Uterus (tissue), 4 donors: ENCODE measurements around the gene CCDC60. TPM values are rescaled to one million over a fixed set of nuclear protein-coding genes. Genes with fewer than 3 reads are reported as not detected.

Experiments
- DNase-seq, 2 donors: peaks; one replicate each; pipeline ENCODE4 v3.0.0-alpha.2; 2019 to 2020
- H3K27ac ChIP-seq, 2 donors: fragments of 200-600 bp; sonication (generic); 1 replicate in 1 of 2; 2 replicates in 1 of 2; pipeline ENCODE4 v1.5.1; 2016 to 2018
- H3K27me3 ChIP-seq, 2 donors: fragments of 200-600 bp; sonication (generic); one replicate each; pipeline ENCODE4 v1.5.1; 2018 to 2019; ENCODE audit warnings: control low read depth in 1 of 2
- H3K36me3 ChIP-seq, 2 donors: fragments of 200-600 bp; sonication (generic); one replicate each; pipeline ENCODE4 v1.5.1; 2019; ENCODE audit warnings: control low read depth in 1 of 2
- H3K4me1 ChIP-seq, 2 donors: fragments of 200-600 bp; sonication (generic); one replicate each; pipeline ENCODE4 v1.5.1; 2018 to 2019; ENCODE audit warnings: control low read depth in 1 of 2
- H3K4me3 ChIP-seq, 2 donors: fragments of 200-600 bp; sonication (generic); 1 replicate in 1 of 2; 2 replicates in 1 of 2; pipeline ENCODE4 v1.5.1; 2018 to 2019; ENCODE audit warnings: mild to moderate bottlenecking in 1 of 2
- H3K9me3 ChIP-seq, 2 donors: fragments of 200-600 bp; sonication (generic); one replicate each; pipeline ENCODE4 v1.5.1; 2019; ENCODE audit warnings: control low read depth in 1 of 2
- POLR2A ChIP-seq, 2 donors: fragments of 450-650 bp; IDR thresholded peaks; one replicate each; pipeline ENCODE4 v1.6.1; 2016; ENCODE audit warnings: antibody characterized with exemption in 2 of 2, mild to moderate bottlenecking in 1 of 2, moderate library complexity in 1 of 2
- intact Hi-C: fragments of 100-400 bp; cut with DNase I; formaldehyde crosslinking; loops from one replicate; pipeline ENCODE4 v1.15.1; 2023; ENCODE audit warnings: low total_unique reads
- total RNA-seq, 4 donors: library from RNA; depleted of rRNA in 3 of 4; stranded (reverse); fragments of >200 nt in 3 of 4; gene quantifications; one replicate each; pipeline versions ENCODE4 v1.1.0 to v1.2.4, GENCODE V29; 2014 to 2023
- TF ChIP-seq, protein P1 (sequence below), 4 experiments: fragments of 200-600 bp in 2 of 4; fragments of 450-650 bp in 2 of 4; sonication (generic) in 2 of 4; IDR thresholded peaks; one replicate each; pipeline ENCODE4 v1.5.1; 2016 to 2019; ENCODE audit warnings: antibody characterized with exemption in 4 of 4, mild to moderate bottlenecking in 2 of 4, moderate library complexity in 1 of 4
- donor health status: DM: yes; HTN: yes; CAD: no.

CCDC60 gene
- total RNA-seq, 4 donors from 2014 or later: 2.4 TPM; not detected in 3

DNA sequence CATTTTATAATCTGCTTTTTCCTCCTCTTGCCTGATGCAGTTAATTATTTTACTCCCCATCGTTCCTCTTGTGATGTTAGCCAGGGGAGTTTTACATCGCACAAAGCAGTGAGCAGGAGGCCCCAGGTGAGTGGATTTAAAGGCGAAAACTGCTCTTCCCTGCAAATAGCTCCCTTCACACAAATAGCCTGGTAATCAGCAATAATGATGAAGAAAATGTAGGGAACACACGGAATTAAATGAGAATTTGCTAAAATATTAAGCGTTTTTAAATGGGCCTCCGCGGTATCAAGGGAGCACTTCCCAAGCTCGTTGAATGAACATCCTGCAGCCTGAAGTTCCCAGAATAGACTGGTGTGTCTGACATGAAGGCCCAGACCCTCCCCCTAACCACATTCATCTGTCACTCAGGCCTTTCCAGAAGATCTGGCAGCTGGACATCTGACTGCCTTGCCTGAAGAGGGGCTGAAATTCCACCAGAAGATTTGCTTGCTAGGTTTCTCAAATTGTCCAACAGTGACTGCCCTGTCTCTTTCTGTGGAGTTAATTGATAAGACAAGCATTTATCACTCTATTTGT is 127.2 kb downstream of the CCDC60 start:
- TF ChIP-seq POLR2A (IDR thresholded peaks at IDR 0.05): no peak
- TF ChIP-seq, protein P1, sequence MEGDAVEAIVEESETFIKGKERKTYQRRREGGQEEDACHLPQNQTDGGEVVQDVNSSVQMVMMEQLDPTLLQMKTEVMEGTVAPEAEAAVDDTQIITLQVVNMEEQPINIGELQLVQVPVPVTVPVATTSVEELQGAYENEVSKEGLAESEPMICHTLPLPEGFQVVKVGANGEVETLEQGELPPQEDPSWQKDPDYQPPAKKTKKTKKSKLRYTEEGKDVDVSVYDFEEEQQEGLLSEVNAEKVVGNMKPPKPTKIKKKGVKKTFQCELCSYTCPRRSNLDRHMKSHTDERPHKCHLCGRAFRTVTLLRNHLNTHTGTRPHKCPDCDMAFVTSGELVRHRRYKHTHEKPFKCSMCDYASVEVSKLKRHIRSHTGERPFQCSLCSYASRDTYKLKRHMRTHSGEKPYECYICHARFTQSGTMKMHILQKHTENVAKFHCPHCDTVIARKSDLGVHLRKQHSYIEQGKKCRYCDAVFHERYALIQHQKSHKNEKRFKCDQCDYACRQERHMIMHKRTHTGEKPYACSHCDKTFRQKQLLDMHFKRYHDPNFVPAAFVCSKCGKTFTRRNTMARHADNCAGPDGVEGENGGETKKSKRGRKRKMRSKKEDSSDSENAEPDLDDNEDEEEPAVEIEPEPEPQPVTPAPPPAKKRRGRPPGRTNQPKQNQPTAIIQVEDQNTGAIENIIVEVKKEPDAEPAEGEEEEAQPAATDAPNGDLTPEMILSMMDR (IDR thresholded peaks at IDR 0.05): no peak
- Histone ChIP-seq H3K9me3 (no peaks in the 10 kb centered on the region), H3K4me1 (no peaks in the 10 kb centered on the region), H3K4me3 (no peak overlapping the region), H3K27ac (no peak overlapping the region), H3K27me3 (no peaks in the 10 kb centered on the region), H3K36me3 (no peaks in the 10 kb centered on the region)
- DNase-seq: no peak
- intact Hi-C loops: no loop called here

DNA sequence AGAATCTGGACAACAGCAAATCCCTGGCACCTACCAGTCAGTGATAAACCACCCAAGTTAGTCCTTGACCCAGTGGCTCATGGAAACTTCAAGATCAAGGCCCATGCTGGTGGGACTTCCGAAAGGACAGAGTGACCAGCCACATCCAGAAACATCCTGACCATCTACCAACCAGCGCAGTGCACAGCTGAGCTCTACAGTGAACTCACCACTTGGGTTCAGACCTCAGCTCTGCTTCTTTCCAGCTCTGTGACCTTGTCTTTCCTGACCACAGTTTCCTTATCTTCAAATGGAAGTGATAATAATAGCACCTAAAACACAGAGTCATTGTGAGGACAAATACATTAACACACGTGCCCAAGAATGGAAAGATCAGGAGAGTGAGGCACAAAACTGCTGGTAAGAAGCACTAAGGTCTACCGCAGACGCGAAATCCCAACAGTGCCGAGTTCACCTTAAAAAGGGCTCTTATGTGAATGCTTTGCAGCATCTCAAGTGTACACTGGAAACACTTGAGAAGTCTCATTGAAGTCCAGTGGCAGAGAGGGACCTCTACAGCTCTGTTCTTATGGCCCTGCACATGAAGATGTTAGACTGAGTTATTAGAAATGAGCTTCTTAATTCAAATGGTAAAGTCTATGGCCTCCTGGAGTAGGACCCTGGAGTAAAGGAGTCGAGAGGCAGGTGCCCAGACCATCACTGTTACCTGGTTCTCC is 128.8 kb downstream of the CCDC60 start:
- no peak overlapping the region for H3K27ac ChIP-seq
- H3K9me3 ChIP-seq: no peaks in the 10 kb centered on the region
- no peaks in the 10 kb centered on the region for H3K4me1 ChIP-seq
- no peak overlapping the region for H3K4me3 ChIP-seq
- no peaks in the 10 kb centered on the region for H3K36me3 ChIP-seq
- no peak for DNase-seq
- intact Hi-C loops: no loop called here
- no peaks in the 10 kb centered on the region for H3K27me3 ChIP-seq
- TF ChIP-seq POLR2A (IDR thresholded peaks at IDR 0.05): no peak
- TF ChIP-seq, protein P1 (IDR thresholded peaks at IDR 0.05): no peak

DNA sequence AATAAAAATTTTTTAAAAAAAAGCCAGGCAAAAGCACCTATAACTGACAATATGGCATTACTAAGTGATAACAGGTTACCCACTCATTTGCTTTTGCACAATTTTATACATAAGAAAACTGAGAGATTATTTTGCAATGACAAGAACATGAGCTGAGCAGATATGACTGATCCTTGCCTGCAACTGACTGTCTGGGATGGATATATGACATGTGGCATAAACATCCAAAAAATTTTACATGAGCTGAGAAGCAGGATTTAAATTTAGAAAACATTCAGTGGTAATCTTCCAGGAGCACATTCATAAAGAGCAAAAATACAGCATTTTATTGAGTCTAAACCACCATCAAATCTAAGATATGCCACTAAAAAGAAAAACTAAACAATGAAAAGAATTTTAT is 133.8 kb downstream of the CCDC60 start:
- H3K4me1 ChIP-seq: no peaks in the 10 kb centered on the region
- intact Hi-C loops: no loop called here
- TF ChIP-seq, protein P1 (IDR thresholded peaks at IDR 0.05): no peak
- TF ChIP-seq POLR2A (IDR thresholded peaks at IDR 0.05): no peak
- no peak overlapping the region for H3K27ac ChIP-seq
- no peak for DNase-seq
- H3K36me3 ChIP-seq: no peaks in the 10 kb centered on the region
- H3K27me3 ChIP-seq: no peaks in the 10 kb centered on the region
- no peaks in the 10 kb centered on the region for H3K9me3 ChIP-seq
- no peak overlapping the region for H3K4me3 ChIP-seq

DNA sequence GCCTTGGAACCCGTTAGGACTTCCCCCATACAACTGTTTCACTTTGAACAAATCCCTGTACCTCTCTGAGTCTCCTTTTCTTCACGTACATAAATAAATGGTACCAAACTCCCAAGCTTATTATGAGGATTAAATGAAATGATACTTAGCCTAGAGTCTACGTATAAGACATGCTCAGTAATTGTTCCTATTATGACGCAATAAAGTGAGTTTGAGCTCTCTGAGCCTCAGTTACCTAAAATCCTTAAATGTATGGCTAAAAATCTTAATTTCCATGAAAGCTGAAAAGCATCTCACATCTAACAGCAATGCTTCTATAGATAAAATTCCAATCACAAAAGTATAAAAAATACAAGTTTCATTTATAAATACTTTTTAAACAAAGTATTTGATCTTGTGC is 141.1 kb downstream of the CCDC60 start:
- Histone ChIP-seq H3K36me3 (no peaks in the 10 kb centered on the region), H3K9me3 (no peaks in the 10 kb centered on the region), H3K27me3 (no peaks in the 10 kb centered on the region), H3K4me1 (no peaks in the 10 kb centered on the region), H3K4me3 (no peak overlapping the region), H3K27ac (no peak overlapping the region)
- TF ChIP-seq, protein P1 (IDR thresholded peaks at IDR 0.05): no peak
- no peak for TF ChIP-seq POLR2A (IDR thresholded peaks at IDR 0.05)
- no peak for DNase-seq
- intact Hi-C loops: loop anchor here (10.0 kb wide), 1 partner anchor 521 kb away; no protein-coding TSS in a partner anchor

DNA sequence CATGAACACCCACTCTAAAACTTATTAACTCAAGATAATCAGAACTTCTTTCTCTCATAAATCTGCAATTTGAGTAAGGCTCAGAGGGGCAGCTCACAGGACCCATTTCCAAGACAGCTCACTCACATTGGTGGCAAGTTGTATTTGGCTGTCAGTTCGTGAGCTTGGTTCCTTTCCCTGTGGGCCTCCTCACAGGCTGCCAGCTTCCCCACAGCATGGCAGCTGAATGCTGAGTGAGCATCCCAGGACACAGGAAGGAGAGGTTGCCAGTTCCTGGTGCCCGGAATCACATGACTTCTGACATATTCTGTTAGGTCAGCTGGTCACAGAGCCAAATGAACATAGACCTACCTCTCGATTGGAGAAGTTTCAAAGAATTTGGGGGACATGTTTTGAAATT is 142.4 kb downstream of the CCDC60 start:
- no peak for DNase-seq
- Histone ChIP-seq H3K36me3 (no peaks in the 10 kb centered on the region), H3K4me1 (no peaks in the 10 kb centered on the region), H3K27me3 (no peaks in the 10 kb centered on the region), H3K4me3 (no peak overlapping the region), H3K9me3 (no peaks in the 10 kb centered on the region), H3K27ac (no peak overlapping the region)
- TF ChIP-seq, protein P1 (IDR thresholded peaks at IDR 0.05): no peak
- no peak for TF ChIP-seq POLR2A (IDR thresholded peaks at IDR 0.05)
- intact Hi-C loops: loop anchor here (10.0 kb wide), 1 partner anchor 522 kb away; no protein-coding TSS in a partner anchor
